NK-92 treated with Interleukin-12 subunit alpha and Interleukin-12 subunit beta, amount 100 ng/mL, for 24 hours (cell line): Measurements from ENCODE around the gene YBX3.

ENCODE experiments used
- DNase-seq: peaks from one replicate; lab custom pipeline; 2025; lab: John Stamatoyannopoulos, UW

YBX3 gene

DNA sequence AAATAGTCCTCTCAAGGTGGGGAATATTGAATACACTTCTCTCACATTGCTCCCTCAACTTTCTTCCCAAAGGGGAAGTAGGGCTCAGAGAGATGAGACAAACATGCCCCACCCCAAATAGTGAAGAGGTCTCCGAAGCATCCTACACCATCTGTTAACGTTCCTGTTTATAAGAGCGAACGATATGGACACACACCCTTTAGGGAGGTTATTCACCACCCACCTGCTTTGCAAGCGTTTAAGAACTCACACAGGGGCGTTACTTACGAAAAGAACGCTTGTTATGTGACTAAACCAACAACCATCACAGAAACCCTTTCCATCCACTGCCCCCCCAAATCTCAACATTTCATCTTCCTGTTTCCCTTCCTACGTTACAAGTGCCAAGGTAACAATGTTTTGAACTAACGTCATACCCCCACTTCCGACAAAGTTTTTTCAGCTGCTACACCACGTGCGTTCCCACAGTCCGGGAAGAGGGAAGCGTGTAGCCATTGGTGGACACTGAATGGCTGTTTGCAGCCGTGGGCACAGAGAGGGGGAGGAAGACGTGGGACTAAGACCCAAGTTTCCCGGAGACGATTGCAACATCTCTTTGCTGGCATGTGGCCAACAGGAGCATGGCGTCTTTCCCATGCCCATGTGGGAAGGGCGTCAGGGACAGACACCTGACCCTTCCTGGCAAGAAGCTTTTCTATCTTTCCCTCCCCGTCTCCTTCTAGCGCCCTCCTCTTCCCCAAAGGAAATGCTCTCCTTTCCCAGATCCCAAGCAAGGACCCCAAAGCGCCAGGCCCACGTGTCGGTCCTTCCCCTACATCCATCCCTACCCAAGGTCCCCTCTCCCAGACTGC lies 1.2 kb downstream of the YBX3 start:
- DNase-seq: no peak

DNA sequence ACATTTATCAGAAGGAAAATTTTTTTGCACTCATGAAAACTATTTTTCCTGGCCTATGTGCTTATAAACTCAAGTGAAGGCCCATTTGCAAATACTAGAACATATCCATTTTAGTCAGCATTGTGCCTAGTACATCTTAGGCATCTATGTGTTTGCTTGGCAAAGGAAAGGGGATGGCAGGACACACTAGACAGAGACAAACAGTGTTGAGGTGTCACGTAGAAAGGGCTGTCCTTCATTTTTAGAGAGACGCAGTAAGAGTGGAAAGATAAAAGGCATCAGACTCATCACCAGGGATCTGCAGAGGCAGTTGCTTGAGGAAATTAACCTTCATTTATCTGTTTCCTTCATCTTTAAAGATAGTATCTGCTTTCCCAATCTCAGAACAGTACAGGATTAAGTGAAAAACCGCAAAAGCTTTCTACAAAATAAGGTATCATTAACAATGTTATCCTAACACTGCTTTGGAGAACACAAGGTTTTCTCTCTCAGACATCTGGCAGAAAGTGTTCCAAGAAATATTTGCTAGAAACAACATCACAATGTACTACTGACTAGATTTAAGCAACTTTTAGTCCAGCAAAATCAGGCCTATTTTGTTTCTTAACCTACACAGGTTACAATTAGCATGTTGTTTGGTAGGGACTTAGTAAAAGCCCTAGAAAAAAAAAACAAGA lies 2.0 kb downstream of the YBX3 start:
- DNase-seq: no peak

DNA sequence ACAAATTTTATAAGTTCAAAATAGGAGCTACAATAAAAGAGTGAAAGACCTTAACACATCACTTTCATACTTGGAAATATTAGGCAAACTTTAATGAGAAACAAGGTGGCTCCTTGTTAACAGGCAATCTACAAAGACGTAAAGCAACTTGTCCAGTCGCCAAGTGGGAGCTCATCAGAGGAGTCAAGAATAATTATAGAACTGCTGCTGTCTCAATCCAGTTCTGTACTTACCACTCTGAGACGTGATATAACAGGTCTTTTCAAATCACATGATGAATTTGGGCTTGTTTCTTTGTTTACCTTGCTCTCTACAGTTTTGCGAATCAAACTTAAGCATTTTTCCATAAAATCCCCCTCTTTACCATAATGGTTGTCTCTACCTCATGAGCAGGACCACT lies 3.6 kb downstream of the YBX3 start:
- DNase-seq: no peak

DNA sequence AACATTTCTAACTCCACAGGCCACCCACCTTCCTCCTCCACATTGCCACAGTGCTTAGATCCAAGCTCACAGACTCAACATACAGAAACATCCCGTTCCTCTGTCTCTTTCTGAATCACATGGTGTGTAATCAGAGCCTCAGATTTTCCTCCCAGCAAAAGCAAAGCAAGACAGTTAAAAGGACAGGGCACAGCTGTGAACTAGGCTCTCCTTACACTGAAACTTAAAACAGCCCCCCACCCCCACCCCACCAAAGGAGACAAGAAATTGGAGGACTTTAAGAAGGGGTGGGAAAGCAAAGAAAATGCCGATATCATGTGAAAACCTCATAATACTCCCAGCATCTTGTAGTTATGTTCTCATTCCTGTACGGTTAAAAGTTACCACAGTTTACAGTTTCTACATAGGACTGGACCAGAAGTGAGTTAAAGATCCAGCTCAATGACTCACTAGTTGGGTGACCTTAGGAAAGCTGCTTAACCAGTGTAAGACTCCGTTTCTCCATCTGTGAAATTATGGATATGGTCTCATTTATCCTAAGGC lies 4.8 kb downstream of the YBX3 start:
- no peak for DNase-seq

DNA sequence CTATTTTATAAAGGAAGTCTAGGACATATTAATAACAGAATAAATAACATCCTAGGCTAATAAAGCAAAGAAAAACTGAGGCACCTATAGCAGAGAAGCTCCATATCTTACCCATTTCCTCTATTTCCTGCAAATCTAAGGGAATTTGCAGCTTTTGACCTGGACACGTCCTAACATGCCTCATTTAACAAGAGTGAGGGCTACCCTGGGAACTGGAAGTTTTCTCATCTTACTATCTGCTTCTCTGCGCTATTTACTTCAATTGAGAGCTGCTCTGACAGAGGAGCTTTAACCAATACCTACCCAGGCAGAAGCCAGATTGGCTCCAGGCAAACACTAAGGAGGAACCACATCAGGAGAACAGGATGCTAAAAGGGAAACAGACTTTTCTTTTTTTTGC lies 5.7 kb downstream of the YBX3 start:
- DNase-seq: no peak

DNA sequence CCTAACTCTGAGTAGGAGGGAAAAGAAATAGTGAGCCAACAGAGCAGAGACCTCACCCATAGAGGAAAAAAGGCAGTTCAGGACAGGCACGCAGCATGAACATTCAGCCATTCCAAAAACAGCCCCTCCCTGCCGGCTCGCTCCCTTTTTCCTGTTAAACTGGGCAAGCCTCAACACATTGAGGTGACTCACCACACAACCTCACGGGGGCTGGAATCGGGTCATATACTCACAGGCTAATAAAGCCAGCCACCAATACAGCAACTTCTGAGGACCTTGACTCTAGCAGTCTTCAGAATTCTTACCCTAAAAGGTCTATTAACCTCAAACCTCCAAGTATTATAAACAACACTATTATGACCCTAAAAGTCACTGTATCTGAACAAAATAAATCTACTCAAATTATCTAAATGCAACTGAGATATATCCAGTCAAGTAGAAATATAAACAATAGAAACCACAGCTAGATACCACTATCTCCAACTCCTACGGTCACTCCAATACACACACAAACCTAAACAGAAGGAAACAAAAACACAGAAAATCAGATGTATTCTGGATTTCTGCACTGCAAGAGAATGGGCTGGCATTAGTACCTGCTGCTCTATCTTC lies 6.3 kb downstream of the YBX3 start:
- no peak for DNase-seq

DNA sequence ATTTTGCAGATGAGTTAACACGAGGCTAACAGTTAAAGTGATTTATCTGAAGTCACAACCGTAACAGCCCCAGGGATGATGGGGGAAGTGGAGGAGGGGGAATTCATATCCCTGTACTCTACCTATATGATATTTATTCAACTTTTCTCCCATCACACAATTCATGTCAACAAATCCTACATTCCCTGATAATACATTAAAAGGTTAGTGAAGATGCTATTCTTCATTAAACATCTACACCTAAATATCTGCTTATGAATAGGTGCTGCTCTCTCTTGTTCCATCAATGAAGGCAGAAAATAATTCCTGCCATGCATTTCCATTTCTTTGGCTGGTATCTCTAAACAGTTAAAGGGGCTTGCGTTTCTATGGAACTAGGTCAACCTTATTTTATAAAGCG lies 6.8 kb downstream of the YBX3 start:
- DNase-seq: no peak

DNA sequence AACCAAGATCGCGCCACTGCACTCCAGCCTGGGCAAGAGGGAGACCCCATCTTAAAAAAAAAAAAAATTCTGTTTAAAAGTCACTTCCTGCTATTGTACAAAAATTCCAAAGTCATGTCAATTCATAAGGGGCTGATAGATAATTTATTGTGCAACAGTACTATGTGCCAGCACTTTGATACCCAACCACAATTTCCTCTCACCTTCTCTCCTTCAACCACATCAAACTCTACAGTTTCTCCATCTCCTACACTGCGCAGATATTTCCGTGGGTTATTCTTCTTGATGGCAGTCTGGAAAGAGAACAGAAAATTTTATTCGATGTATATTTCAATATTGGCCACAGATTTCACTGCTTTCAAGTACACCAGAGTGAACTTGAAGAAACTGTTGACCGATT lies 7.6 kb downstream of the YBX3 start:
- no peak for DNase-seq

DNA sequence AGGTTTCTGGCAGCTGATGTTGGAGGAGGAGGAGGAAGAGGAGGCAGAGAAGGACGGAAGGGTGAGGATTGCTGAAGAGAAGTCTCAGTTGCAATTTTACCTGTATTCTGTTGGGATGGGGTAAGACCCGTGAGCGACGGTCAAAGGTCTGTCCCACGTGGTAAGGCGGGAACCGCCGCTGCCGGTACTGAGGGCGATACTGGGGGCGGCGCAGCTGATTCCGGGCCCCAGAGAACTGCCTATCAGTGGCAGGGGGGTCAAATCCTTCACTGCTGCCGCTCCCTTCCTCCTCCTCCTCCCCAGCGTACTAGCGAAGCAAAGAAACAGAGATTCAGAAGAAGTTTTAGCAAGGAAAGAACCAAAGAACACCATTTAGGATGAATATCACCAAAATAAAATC lies 13.3 kb downstream of the YBX3 start:
- no peak for DNase-seq

DNA sequence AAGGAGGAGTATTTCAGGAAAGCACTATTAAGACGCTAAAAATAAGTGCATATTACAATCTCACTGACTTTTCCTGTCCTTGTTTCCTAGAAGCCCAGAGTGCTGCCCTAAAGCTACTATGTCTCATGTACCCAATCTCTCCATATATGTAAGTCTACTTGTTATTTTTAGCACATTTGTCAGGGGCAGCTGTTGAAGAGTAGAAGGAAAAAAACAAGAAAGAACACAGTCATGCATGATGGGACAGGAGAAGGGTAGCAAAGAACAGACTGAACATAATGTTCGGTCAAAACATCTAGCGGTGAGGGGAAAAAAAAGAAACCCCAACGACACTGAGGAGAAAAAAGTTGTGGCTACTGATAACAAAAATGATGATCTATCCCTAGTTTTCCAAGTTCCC lies 14.3 kb downstream of the YBX3 start:
- DNase-seq: no peak

DNA sequence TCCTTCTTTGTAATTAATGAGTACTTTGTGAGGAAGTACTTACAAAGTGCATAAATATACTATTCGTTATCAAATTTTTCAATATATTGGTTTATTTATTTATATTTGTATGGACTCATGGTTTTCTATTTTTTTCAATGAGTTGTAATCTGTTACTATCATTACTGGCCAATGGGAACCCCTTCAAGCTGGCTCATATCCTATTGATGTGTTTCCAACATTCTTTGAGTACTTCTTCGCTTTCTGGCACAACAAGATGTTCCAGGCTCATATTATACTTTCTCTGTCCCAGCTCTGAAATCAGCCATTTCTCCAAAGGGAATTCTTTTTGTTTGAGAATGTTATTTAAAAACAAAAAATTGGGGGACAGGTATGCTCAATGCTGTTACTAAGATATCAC lies 17.5 kb downstream of the YBX3 start:
- DNase-seq: no peak

DNA sequence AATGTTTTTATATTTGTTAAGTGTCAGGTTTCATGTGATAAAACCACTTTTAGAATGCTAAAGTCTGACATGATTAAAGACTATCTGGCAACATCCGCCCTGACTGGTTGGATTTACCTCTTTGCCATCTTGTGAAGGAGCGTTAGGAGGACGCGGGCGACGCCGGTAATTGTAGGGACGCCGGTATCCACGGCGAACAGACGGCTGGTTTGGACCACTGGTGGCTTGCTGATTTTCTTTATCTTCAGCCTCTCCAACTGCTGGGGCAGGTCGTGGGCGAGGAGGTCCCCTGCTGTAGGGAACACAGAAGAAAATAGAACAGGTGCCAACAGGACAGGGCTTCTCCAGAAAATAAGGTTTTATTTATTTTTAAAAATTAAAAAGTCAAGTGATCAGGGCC lies 21.3 kb downstream of the YBX3 start:
- DNase-seq: no peak

DNA sequence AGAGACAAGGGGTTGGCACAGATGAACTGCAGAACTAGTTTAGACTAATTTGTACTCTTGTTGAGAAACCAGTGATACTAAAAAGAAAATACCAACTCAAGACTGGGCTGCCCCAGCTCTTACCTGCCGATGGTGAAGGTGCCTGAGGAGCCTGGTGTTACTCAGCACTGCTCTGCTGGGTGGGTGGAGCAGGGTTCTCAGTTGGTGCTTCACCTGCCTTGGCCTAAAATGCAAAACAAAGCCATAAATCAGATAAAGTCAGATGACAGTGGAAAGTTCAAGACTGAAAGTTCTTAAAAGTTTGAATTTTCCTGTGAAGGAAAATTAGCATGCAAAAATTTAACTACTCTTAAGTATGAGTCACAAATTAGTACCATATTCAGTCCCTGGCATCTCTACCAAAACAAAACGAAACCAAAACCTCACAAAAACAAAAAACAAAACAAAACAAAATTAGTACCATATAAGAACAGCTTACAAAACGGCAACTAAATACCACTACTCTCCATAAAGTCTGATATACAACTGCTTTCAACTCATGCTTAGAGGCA lies 21.9 kb downstream of the YBX3 start:
- no peak for DNase-seq

DNA sequence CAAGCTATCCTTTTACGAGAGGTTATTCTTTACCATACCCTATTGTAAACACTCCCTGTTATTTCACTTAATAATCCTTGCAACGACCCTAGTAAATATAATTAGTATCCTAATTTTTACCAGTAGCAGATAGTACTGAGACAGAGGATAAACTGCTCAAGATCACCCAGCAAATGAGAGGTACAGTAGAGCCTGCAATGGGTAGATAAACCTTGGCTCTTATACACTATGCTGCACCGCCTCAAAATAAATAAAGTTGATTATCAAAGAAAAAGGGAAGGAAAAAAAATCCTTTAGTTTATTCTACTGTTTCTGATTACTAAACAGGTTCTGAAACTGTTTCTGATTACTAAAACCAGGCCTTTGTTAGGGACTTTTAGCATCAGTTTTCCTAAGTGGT lies 22.5 kb downstream of the YBX3 start:
- no peak for DNase-seq

DNA sequence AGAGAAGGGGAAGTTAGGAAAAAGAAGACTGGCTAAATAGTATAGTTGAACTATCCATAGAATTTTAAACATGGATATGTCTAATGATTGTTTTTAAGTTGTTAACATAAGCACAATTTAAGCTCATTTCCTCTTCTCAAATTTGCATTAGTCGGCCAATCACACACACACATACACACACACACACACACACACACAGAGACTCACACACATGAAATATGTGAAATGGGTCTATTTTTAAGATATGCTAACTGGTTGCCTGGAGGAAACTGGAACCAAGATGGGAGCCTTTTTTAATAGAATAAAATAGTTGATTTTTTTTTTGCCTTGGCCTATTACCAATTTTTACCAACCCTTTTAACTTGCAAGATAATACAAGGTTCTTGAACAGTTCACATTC lies 25.3 kb downstream of the YBX3 start:
- no peak for DNase-seq

DNA sequence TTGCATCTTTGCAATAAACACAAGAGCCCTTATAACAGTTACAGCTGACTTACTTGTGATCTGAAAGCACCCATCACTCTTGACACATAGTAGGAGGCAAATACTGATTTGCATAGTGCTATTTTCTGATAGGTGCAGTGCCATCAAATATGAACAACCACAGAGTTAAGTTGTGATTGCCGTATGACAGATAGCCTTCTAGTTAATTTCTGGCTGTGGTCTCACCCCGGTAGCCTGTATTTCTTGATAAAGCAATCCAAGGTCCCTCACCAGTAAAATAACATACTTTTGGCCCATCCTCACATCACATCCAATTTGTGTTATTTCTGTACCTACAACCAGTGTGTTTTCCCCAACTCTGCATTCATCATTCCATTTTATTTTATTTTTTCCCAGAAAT lies 26.0 kb downstream of the YBX3 start:
- DNase-seq: no peak

DNA sequence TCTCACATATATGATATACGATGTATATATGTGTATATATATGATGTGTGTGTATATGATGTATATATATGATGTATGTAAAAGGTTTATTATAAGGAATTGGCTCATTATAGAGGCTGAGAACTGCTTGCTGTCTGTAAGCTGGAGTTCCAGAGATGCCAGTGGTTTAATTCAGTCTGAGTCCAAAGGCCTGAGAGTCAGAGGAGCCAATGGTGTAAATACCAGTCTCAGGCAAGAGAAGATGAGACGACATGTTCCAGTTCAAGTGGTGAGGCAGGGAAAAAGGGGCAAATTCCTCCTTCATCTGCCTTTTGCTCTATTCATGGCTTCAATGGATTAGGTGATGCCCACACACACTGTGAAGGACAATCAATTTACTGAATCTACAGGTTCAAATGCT lies 32.2 kb downstream of the YBX3 start:
- DNase-seq: no peak

DNA sequence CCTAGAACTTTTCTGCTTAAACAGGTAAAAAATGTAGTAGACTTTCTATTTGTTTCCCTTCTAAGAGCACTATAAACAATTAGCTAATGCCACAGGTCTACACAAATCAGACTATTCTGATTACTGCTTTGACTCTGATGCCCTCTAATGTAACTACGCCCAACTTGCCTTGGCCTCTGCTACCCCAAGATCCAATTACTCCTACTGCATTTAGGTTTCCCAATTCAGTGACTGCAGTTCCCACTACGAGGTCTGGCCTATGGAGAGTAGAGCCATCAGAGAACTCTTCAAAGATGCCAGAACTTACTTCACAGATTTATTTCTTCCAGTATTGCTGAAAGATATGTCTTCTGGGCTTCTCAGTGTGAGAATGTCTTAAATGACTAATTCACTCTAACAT lies 34.0 kb downstream of the YBX3 start:
- DNase-seq: no peak

DNA sequence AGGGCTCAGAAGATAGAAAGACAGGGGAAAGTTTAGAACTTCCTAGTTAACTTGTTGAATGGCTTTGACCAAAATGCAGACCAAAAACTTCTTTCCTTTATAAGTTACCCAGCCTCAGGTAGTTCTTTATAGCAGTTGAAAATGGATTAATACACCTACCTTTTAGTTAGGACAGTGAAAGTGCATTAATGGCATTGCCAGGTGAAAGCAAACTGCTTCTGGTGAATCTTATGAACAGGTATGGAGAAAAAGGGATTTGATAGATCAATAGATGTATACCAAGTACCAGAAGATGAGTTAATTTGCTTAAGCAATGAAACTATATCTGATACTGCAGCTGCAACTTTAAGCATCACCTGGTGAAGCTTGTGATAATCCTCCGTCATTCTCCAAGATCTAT lies 35.1 kb downstream of the YBX3 start:
- DNase-seq: no peak

DNA sequence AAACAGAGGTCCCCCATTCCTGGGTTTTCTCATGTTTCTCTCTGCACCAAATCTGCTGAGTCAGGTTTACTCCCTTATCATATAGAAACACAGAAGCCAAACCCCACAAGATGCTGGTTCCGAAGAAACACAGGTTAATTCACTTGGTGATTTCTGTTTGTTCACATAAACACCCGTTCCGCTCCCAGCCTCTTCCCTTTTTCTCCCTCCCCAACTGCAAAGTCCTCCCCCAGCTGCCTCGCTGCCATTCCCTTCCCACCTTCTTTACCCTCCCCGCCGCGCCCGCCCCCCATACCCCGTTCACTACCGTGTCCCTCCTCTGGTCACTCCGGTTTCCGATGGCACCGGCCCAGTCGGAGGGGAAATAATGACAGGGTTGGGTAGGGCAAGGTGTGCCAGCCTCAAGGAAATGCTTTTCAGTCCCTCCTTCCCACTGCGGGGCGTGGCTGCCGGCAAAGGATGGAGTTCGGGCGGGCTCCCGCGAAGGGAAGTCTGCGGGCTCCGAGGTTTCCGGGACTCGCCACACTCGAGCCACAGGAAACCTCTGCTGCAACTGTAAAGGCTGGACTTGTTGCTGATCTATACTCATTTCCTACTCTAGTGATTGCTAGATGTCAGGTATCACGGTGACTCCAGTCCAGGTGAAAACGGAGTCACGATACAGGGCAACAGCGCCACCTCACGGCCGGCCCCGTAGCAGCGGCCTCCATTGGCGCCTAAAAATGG lies 49.3 kb downstream of the YBX3 start, which contains the start of gene STYK1:
STYK1 (minus strand) TSS at position 394 of the 726 bp plus-strand sequence. CDS start 39,434 bp downstream, outside the sequence.
- peak; percentile 65 for DNase-seq

DNA sequence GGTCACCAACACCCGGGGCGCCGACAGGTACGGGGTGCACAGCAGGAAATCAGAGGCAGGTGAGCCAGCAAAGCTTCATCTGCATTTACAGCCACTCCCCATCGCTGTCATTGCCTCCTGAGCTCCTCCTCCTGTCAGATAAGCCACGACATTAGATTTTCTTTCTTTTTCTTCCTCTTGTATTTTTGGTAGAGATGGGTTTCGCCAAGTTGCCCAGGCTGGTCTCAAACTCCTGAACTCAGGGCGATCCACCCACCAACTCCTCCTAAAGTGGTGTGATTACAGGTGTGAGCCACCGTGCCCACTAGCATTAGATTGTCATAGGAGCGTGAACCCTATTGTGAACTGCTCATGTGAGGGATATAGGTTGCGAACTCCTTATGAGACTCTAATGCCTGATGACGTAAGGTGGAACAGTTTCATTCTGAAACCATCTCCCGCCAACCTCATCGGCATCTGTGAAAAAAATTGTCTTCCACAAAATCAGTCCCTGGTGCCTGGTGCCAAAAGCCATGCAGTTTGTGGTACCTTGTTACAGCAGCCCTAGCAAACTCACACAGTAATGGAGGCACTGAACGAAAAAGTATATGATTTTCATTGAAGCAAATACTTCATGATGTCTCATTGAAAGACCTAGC lies 50.8 kb downstream of the YBX3 start:
- no peak for DNase-seq
